Endothelial cell of umbilical vein (primary cell): Measurements from ENCODE around the gene CLIC4. TPM values are rescaled to one million over a fixed set of nuclear protein-coding genes. Genes with fewer than 3 reads are reported as not detected.

Experiments
- BruUV-seq: library from RNA; stranded (reverse); fragments of 400-500 nt; replicated peaks from 2 replicates; lab custom pipeline; 2021; lab: Mats Ljungman, UMichigan
- CTCF ChIA-PET: fragments of 300-600, 350-600 bp; sonication (Branson Sonifier 250); formaldehyde crosslinking; loops from one replicate; lab custom pipeline; 2021; ENCODE audit warnings: antibody characterized with exemption, inconsistent platforms; lab: Charles Lee
- POLR2A ChIA-PET: fragments of 300-600, 350-600 bp; sonication (Branson Sonifier 250); formaldehyde crosslinking; loops from one replicate; lab custom pipeline; 2021; ENCODE audit warnings: antibody characterized with exemption, inconsistent platforms; lab: Charles Lee
- DNase-seq: peaks from one replicate; pipeline ENCODE4 v3.0.0-alpha.2; 2011; ENCODE audit warnings: low read depth, low spot score
- FAIRE-seq: peaks from 2 replicates; lab custom pipeline; 2011; peaks lifted over from hg19 to GRCh38; lab: Jason Lieb, UNC
- H2AFZ ChIP-seq: 2 replicates; pipeline ENCODE4 v1.6.0; 2012; ENCODE audit warnings: low read depth, low read length, control low read depth, inconsistent platforms
- H3K27ac ChIP-seq: 2 replicates; pipeline ENCODE4 v1.5.1; 2011; ENCODE audit warnings: low read depth, mild to moderate bottlenecking, control low read depth, low read length, moderate library complexity; ENCODE audit not compliant: insufficient read depth
- H3K27me3 ChIP-seq, 2 experiments: 2 replicates each; pipeline versions ENCODE4 v1.6.0 to v1.6.1; 2011; ENCODE audit warnings: low read length in 2 of 2, mixed read lengths in 1 of 2; ENCODE audit not compliant: control insufficient read depth in 2 of 2, insufficient read depth in 2 of 2
- H3K36me3 ChIP-seq, 2 experiments: 2 replicates in 1 of 2; 3 replicates in 1 of 2; pipeline ENCODE4 v1.5.1; 2011; ENCODE audit warnings: low read length in 2 of 2, mild to moderate bottlenecking in 1 of 2, moderate library complexity in 1 of 2; ENCODE audit not compliant: control insufficient read depth in 2 of 2, insufficient read depth in 2 of 2; ENCODE audit errors: extremely low read depth in 1 of 2
- H3K4me1 ChIP-seq: 3 replicates; pipeline ENCODE4 v1.5.1; 2011; ENCODE audit warnings: mild to moderate bottlenecking, low read length; ENCODE audit not compliant: control insufficient read depth, insufficient read depth; ENCODE audit errors: extremely low read depth
- H3K4me2 ChIP-seq: 2 replicates; pipeline ENCODE4 v1.6.1; 2011; ENCODE audit warnings: low read length, control low read depth, mixed read lengths; ENCODE audit not compliant: insufficient read depth
- H3K4me3 ChIP-seq, 3 experiments: fragments of 200-600 bp in 1 of 3; sonication (generic), shearing (Covaris generic) in 1 of 3; replicated peaks in 1 of 3; 2 replicates each; pipeline ENCODE4 v1.5.1; 2011 to 2016; ENCODE audit warnings: control low read depth in 3 of 3, low read length in 3 of 3, mild to moderate bottlenecking in 2 of 3, inconsistent platforms in 1 of 3, low read depth in 1 of 3, moderate library complexity in 1 of 3; ENCODE audit not compliant: insufficient read depth in 1 of 3
- H3K79me2 ChIP-seq: 2 replicates; pipeline ENCODE4 v1.6.0; 2012; ENCODE audit warnings: low read length, inconsistent platforms; ENCODE audit not compliant: control insufficient read depth, insufficient read depth
- H3K9ac ChIP-seq: replicated peaks from 2 replicates; pipeline ENCODE3; 2011; ENCODE audit warnings: low read length, control low read depth; ENCODE audit not compliant: insufficient read depth; ENCODE audit errors: extremely low read depth
- H3K9me1 ChIP-seq: replicated peaks from 3 replicates; pipeline ENCODE4 v1.6.0; 2011; ENCODE audit warnings: mild to moderate bottlenecking, low read length; ENCODE audit not compliant: control insufficient read depth, insufficient read depth; ENCODE audit errors: extremely low read depth
- H3K9me3 ChIP-seq: replicated peaks from 2 replicates; pipeline ENCODE4 v1.5.1; 2012; ENCODE audit warnings: low read length, inconsistent platforms; ENCODE audit not compliant: control insufficient read depth, insufficient read depth
- H4K20me1 ChIP-seq: replicated peaks from 2 replicates; pipeline ENCODE3; 2011; ENCODE audit warnings: mild to moderate bottlenecking, low read length; ENCODE audit not compliant: control insufficient read depth, insufficient read depth; ENCODE audit errors: extremely low read depth
- CTCF ChIP-seq, 2 donors: IDR thresholded peaks; 1 replicate in 1 of 2; 2 replicates in 1 of 2; pipeline ENCODE4 v1.5.1; 2011; ENCODE audit warnings: low read length in 2 of 2, mild to moderate bottlenecking in 2 of 2, moderate library complexity in 2 of 2, control low read depth in 1 of 2, inconsistent platforms in 1 of 2, low read depth in 1 of 2; ENCODE audit not compliant: insufficient read depth in 1 of 2; ENCODE audit errors: extremely low read depth in 1 of 2
- EZH2 ChIP-seq: IDR thresholded peaks from 2 replicates; pipeline ENCODE4 v1.6.1; 2012; ENCODE audit warnings: borderline replicate concordance, low read depth, mild to moderate bottlenecking, moderate library complexity, low read length, inconsistent platforms; ENCODE audit not compliant: severe bottlenecking
- FOS ChIP-seq: IDR thresholded peaks from 2 replicates; pipeline ENCODE4 v1.6.1; 2011; ENCODE audit warnings: mild to moderate bottlenecking, low read length, moderate library complexity, borderline replicate concordance; ENCODE audit not compliant: insufficient read depth
- GATA2 ChIP-seq: IDR thresholded peaks from 2 replicates; pipeline ENCODE4 v1.7.0; 2011; ENCODE audit warnings: low read depth, mild to moderate bottlenecking, moderate library complexity, mixed read lengths, low read length; ENCODE audit not compliant: insufficient read length, insufficient read depth
- JUN ChIP-seq: IDR thresholded peaks from 2 replicates; pipeline ENCODE4 v1.6.1; 2011; ENCODE audit warnings: borderline replicate concordance, low read depth; ENCODE audit not compliant: insufficient read length, insufficient read depth
- MYC ChIP-seq: IDR thresholded peaks from one replicate; pipeline ENCODE4 v1.6.1; 2011; ENCODE audit warnings: mild to moderate bottlenecking, low read depth, low read length
- POLR2A ChIP-seq: IDR thresholded peaks from 2 replicates; pipeline ENCODE4 v1.6.1; 2012; ENCODE audit warnings: low read depth, mild to moderate bottlenecking, control low read depth, low read length
- POLR2AphosphoS5 ChIP-seq: IDR thresholded peaks from 2 replicates; pipeline ENCODE4 v1.6.1; 2012; ENCODE audit warnings: low read depth, mild to moderate bottlenecking, control low read depth, low read length, moderate library complexity; ENCODE audit not compliant: insufficient read depth
- dilution Hi-C: fragments of 300-500 bp; cut with MboI; formaldehyde crosslinking; loops from one replicate; pipeline ENCODE4 v1.15.0; 2019; ENCODE audit warnings: low sequenced_read_pairs; ENCODE audit not compliant: extremely low pct_ligation_motif_present
- intact Hi-C: fragments of 100-400 bp; cut with micrococcal nuclease; formaldehyde crosslinking; loops from one replicate; pipeline ENCODE4 v1.10.0; 2022
- polyA plus RNA-seq, 4 experiments: library from polyadenylated mRNA; depleted of rRNA in 3 of 4; stranded (reverse) in 3 of 4; unstranded in 1 of 4; fragments of >200 nt; gene quantifications; 2 replicates each; pipeline versions ENCODE4 v1.2.1 to v1.2.3, GENCODE V29; 2011 to 2012; ENCODE audit warnings: missing spikeins in 1 of 4
- total RNA-seq: library from RNA; stranded (reverse); gene quantifications from 2 replicates; pipeline ENCODE4 v1.2.3, GENCODE V29; 2021
- TF ChIP-seq, protein P1 (sequence below): IDR thresholded peaks from 2 replicates; pipeline ENCODE4 v1.6.1; 2011; ENCODE audit not compliant: insufficient read depth, insufficient read length

The CLIC4 gene
- total and polyA plus RNA-seq, 2 donors (not counting 3 experiments of a cell fraction or from before 2014, with no cell fraction given) = 97.5 to 330 TPM

GRCh38 chr1:24825174-24825573, 79.9 kb downstream of the CLIC4 start:
- Histone ChIP-seq H3K27ac (no peak overlapping the region), H3K9me3 (no peaks in the 10 kb centered on the region), H3K4me2 (no peak overlapping the region), H3K4me3 (no peak overlapping the region), H4K20me1 (peaks cover 4% of the 10 kb centered on the region), H2AFZ (no peak overlapping the region), H3K9ac (no peak overlapping the region), H3K4me1 (peaks cover 35% of the 10 kb centered on the region), H3K79me2 (peaks cover 95% of the 10 kb centered on the region), H3K27me3 (no peaks in the 10 kb centered on the region), H3K36me3 (peaks cover 0 to 6% of the 10 kb centered on the region in 2 experiments), H3K9me1 (no peaks in the 10 kb centered on the region)
- DNase-seq (no peak), FAIRE-seq (no peak)
- intact Hi-C loops (no loop called here), dilution Hi-C loops (no loop called here)
- BruUV-seq = no TSS peak
- no peak for TF ChIP-seq EZH2
- TF ChIP-seq MYC = no peak
- no peak for TF ChIP-seq JUN
- no peak for TF ChIP-seq POLR2AphosphoS5
- no peak for TF ChIP-seq CTCF (IDR thresholded peaks at IDR 0.05; ENCODE audit: extremely low read depth in 1 of 2, insufficient read depth in 1 of 2, low read depth in 1 of 2, low read length in 2 of 2)
- TF ChIP-seq, protein P1, sequence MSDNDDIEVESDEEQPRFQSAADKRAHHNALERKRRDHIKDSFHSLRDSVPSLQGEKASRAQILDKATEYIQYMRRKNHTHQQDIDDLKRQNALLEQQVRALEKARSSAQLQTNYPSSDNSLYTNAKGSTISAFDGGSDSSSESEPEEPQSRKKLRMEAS = no peak
- no peak for TF ChIP-seq GATA2
- no peak for TF ChIP-seq FOS
- TF ChIP-seq POLR2A = no peak
- POLR2A ChIA-PET = no interaction called here
- CTCF ChIA-PET = interaction anchor here (0.8 to 10.3 kb wide), 10 partner anchors 10 to 137 kb away, joined by 3 to 283 read pairs (median 4); no protein-coding TSS in a partner anchor
